ENCODE measurements around the gene CBR4. TPM values are rescaled to one million over a fixed set of nuclear protein-coding genes. Genes with fewer than 3 reads are reported as not detected.

CBR4 gene
- total and polyA plus RNA-seq, 2 experiments from 2014 or later = 36.9 to 38.1 TPM

DNA sequence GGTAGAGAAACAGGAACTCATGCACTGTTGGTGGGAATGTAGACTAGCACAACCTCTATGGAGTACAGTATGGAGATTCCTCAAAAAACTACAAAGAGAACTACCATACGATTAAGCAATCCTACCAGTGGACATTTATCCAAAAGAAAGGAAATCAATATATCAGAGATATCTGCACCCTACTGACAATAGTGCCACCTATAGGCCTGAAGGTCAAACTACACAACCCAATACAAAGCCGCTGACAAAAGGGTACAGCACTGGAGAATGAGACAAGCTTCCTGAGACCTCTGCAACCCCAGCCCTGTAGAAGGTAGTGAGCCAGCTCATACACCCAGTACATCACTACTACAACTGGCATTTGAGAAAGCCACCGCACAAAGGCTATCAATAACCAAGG is 67.1 kb downstream of the CBR4 start:
- no peaks in the 10 kb centered on the region for H4K20me1 ChIP-seq (replicated peaks; ENCODE audit: insufficient read depth)
- ATAC-seq = peak; percentile 77
- H3K4me1 ChIP-seq (ENCODE audit: insufficient read depth) = no peaks in the 10 kb centered on the region
- H3K27me3 ChIP-seq (ENCODE audit: insufficient read depth) = no peaks in the 10 kb centered on the region
- no peaks in the 10 kb centered on the region for H3K79me2 ChIP-seq (replicated peaks; ENCODE audit: insufficient read depth)
- H3K36me3 ChIP-seq (ENCODE audit: insufficient read depth) = no peaks in the 10 kb centered on the region
- no peak overlapping the region for H2AFZ ChIP-seq
- H3K4me3 Mint-ChIP-seq = no peak overlapping the region
- H3K4me1 Mint-ChIP-seq = 0 out of 3 replicates have a peak, but pooled peaks cover 3% of the 10 kb centered on the region
- H3K27ac ChIP-seq (ENCODE audit: low read depth) = no peak overlapping the region
- H3F3A ChIP-seq (replicated peaks; ENCODE audit: low read depth) = no peaks in the 10 kb centered on the region
- peaks cover 5% of the 10 kb centered on the region; the same call in 1 of the 3 replicates for H3K9me3 Mint-ChIP-seq
- TF ChIP-seq NANOG (IDR thresholded peaks at IDR 0.05; ENCODE audit: borderline replicate concordance) (no peak), ZNF331 (CRISPR knock-in tag; IDR thresholded peaks at IDR 0.05; ENCODE audit: low read depth) (no peak), CREB1 (CRISPR knock-in tag; IDR thresholded peaks at IDR 0.05; ENCODE audit: low read depth) (no peak), EZH2phosphoT487 (IDR thresholded peaks at IDR 0.05; ENCODE audit: unreplicated experiment) (no peak)
- TF ChIP-seq, protein P1, sequence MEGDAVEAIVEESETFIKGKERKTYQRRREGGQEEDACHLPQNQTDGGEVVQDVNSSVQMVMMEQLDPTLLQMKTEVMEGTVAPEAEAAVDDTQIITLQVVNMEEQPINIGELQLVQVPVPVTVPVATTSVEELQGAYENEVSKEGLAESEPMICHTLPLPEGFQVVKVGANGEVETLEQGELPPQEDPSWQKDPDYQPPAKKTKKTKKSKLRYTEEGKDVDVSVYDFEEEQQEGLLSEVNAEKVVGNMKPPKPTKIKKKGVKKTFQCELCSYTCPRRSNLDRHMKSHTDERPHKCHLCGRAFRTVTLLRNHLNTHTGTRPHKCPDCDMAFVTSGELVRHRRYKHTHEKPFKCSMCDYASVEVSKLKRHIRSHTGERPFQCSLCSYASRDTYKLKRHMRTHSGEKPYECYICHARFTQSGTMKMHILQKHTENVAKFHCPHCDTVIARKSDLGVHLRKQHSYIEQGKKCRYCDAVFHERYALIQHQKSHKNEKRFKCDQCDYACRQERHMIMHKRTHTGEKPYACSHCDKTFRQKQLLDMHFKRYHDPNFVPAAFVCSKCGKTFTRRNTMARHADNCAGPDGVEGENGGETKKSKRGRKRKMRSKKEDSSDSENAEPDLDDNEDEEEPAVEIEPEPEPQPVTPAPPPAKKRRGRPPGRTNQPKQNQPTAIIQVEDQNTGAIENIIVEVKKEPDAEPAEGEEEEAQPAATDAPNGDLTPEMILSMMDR (conservative IDR thresholded peaks at IDR 0.05; ENCODE audit: low read depth in 2 of 2) = peak; percentile 80 to 88
- H3K36me3 Mint-ChIP-seq (ENCODE audit: low read depth) = no peaks in the 10 kb centered on the region
- DNase-seq (ENCODE audit: low spot score) = peak; percentile 63
- H3K4me3 ChIP-seq = no peak overlapping the region
- H3K4me2 ChIP-seq = no peak overlapping the region
- H3K27me3 Mint-ChIP-seq (ENCODE audit: insufficient read depth, low read depth, poor library complexity) = no peaks in the 10 kb centered on the region
- peak overlapping the region; percentile 43; the same call in 1 of the 2 replicates for H3K27ac Mint-ChIP-seq
- no peaks in the 10 kb centered on the region for H3K9me2 ChIP-seq (ENCODE audit: insufficient read depth)

Small RNA genes within 50 kb of the gene (small RNA-seq; reads per million reads assigned to genes)
- gene RNY4P17 (ENCODE audit: low replicate concordance) = 0.72 reads per million, percentile 49 among the genes with 10 or more reads in this experiment

Data from GM23338 (cell line).